A673 (cell line): ENCODE data around the gene ACOT8.

Experiments used
- EZH2 ChIP-seq: fragments of 200-600 bp; sonication (generic); IDR thresholded peaks from 2 replicates; pipeline ENCODE4 v1.6.1; 2017; ENCODE audit warnings: borderline replicate concordance, low read depth, mild to moderate bottlenecking, mixed read lengths, antibody characterized with exemption, low read length; ENCODE audit not compliant: poor library complexity, severe bottlenecking
- TF ChIP-seq, protein P1 (sequence below): fragments of 300-800, 200-600 bp; sonication (generic); conservative IDR thresholded peaks from 2 replicates; pipeline ENCODE4 v1.5.1; 2017; ENCODE audit warnings: low read depth, mild to moderate bottlenecking, antibody characterized with exemption, low read length, moderate library complexity, mixed read lengths

DNA sequence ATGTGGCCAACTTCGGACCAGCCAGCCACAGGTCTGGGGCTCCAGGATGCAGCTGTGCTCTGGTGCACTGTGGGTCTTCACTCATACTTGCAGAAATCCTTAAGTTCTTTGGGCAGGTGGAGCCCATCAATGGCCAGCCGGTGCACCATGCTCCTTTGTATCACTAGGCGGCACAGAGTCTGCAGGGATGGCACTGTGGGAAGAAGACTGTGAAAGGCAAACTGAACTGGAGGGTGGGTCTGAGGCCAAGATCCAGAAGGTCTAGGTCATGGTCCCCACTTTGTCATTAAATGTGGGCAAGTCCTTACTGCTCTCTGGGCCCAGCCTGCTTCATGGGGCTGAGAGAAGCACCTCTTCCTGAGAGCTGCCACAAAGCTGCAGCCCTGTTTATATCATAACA is 31.5 kb upstream of the ACOT8 start:
- TF ChIP-seq, protein P1, sequence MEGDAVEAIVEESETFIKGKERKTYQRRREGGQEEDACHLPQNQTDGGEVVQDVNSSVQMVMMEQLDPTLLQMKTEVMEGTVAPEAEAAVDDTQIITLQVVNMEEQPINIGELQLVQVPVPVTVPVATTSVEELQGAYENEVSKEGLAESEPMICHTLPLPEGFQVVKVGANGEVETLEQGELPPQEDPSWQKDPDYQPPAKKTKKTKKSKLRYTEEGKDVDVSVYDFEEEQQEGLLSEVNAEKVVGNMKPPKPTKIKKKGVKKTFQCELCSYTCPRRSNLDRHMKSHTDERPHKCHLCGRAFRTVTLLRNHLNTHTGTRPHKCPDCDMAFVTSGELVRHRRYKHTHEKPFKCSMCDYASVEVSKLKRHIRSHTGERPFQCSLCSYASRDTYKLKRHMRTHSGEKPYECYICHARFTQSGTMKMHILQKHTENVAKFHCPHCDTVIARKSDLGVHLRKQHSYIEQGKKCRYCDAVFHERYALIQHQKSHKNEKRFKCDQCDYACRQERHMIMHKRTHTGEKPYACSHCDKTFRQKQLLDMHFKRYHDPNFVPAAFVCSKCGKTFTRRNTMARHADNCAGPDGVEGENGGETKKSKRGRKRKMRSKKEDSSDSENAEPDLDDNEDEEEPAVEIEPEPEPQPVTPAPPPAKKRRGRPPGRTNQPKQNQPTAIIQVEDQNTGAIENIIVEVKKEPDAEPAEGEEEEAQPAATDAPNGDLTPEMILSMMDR = no peak
- no peak for TF ChIP-seq EZH2
